Body of pancreas (tissue), 4 donors: ENCODE data around the gene NCOA6. TPM values are rescaled to one million over a fixed set of nuclear protein-coding genes. Genes with fewer than 3 reads are reported as not detected.
A peak's percentile ranks its signal among the peaks of the same experiment; 100 is the strongest.
"Not testable (repeated sequence)": the region's sequence is repeated elsewhere in the genome, so short reads cannot be mapped to it uniquely, and the experiment has no call there.

ENCODE experiments used
- ATAC-seq: fragments of 150-250 bp; one replicate; pipeline ENCODE4 v1.9.1; 2016
- DNase-seq, 4 donors: peaks; one replicate each; pipeline ENCODE4 v3.0.0-alpha.2; 2019
- H3K27ac ChIP-seq, 4 donors: fragments of 200-600 bp; sonication (generic); 1 replicate in 3 of 4; 2 replicates in 1 of 4; pipeline versions ENCODE4 v1.5.1 to v1.6.1; 2016 to 2019; ENCODE audit warnings: mild to moderate bottlenecking in 1 of 4, mixed read lengths in 1 of 4, moderate library complexity in 1 of 4
- H3K27me3 ChIP-seq, 2 donors: fragments of 200-600 bp; sonication (generic); one replicate each; pipeline ENCODE4 v1.6.0; 2016; ENCODE audit warnings: mild to moderate bottlenecking in 1 of 2
- H3K36me3 ChIP-seq, 2 donors: fragments of 200-600 bp; sonication (generic); replicated peaks in 1 of 2; 2 replicates each; pipeline ENCODE4 v1.5.1; 2016; ENCODE audit warnings: low read depth in 2 of 2; ENCODE audit not compliant: insufficient read depth in 1 of 2
- H3K4me1 ChIP-seq: fragments of 200-600 bp; sonication (generic); one replicate; pipeline ENCODE4 v1.6.0; 2016
- H3K4me3 ChIP-seq, 2 donors: fragments of 200-600 bp; sonication (generic); 1 replicate in 1 of 2; 2 replicates in 1 of 2; pipeline ENCODE4 v1.5.1; 2016 to 2019
- H3K9me3 ChIP-seq, 3 donors: fragments of 200-600 bp; sonication (generic); 1 replicate in 2 of 3; 2 replicates in 1 of 3; pipeline ENCODE4 v1.5.1; 2016
- CTCF ChIP-seq, 7 experiments: fragments of 450-650 bp in 4 of 7; fragments of 200-600 bp in 3 of 7; sonication (generic) in 3 of 7; IDR thresholded peaks; one replicate each; pipeline ENCODE4 v1.5.1; 2016 to 2019; ENCODE audit warnings: antibody characterized with exemption in 7 of 7
- POLR2A ChIP-seq, 3 donors: fragments of 450-650 bp; IDR thresholded peaks; one replicate each; pipeline ENCODE4 v1.6.1; 2016; ENCODE audit warnings: antibody characterized with exemption in 3 of 3, mild to moderate bottlenecking in 2 of 3
- WGBS, 2 donors: methylation state at CpG; one replicate each; pipeline ENCODE4 v1.1.5; 2017; 5-methylcytosine and 5-hydroxymethylcytosine counted together
- intact Hi-C: fragments of 100-400 bp; cut with DNase I; formaldehyde crosslinking; loops from one replicate; pipeline ENCODE4 v1.15.1; 2023
- total RNA-seq, 2 donors: library from RNA; depleted of rRNA; stranded (reverse); fragments of >200 nt; gene quantifications; one replicate each; pipeline ENCODE4 v1.1.0, GENCODE V29; 2016

NCOA6 gene
- total RNA-seq, 2 donors from 2014 or later: 13.5 to 54.1 TPM

DNA sequence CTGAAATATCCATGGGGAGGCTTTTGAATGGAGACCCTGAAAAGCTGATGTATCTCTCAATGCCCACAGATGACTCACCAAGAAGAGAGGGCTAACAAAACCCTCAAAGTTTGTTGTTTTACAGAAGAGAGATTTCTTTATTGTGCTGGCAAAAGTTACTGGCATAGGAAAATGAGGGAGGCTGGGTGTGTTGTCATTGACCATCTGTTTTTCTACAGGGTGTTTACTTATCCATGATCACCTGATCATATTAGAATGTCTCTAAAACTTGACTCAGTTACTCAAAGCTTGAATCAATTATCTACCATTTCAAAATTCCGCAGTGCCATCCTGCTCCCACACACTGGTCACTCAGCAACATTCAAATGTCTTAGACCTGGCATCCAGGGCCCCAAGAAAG, 9.8 kb downstream of the NCOA6 start:
- intact Hi-C loops: no loop called here
- WGBS, 2 donors: 81 to 91% methylated on average over 1 of the region's 1 CpG
- H3K4me1 ChIP-seq: peaks cover 25% of the 10 kb centered on the region
- H3K9me3 ChIP-seq: no peaks in the 10 kb centered on the region
- TF ChIP-seq CTCF (IDR thresholded peaks at IDR 0.05): no peak
- TF ChIP-seq POLR2A (IDR thresholded peaks at IDR 0.05): no peak
- no peak overlapping the region for H3K27ac ChIP-seq
- DNase-seq: no peak
- ATAC-seq: no peak
- no peaks in the 10 kb centered on the region for H3K36me3 ChIP-seq
- no peak overlapping the region for H3K4me3 ChIP-seq
- H3K27me3 ChIP-seq: no peaks in the 10 kb centered on the region

GRCh38 chr20:34808583-34808982, 16.9 kb downstream of the NCOA6 start:
- H3K9me3 ChIP-seq: no peaks in the 10 kb centered on the region
- H3K4me3 ChIP-seq: no peak overlapping the region
- H3K27ac ChIP-seq: no peak overlapping the region
- H3K27me3 ChIP-seq: no peaks in the 10 kb centered on the region
- no peaks in the 10 kb centered on the region for H3K36me3 ChIP-seq
- H3K4me1 ChIP-seq: peaks cover 16% of the 10 kb centered on the region
- TF ChIP-seq POLR2A (IDR thresholded peaks at IDR 0.05) (no peak), CTCF (IDR thresholded peaks at IDR 0.05) (no peak)
- intact Hi-C loops: no loop called here
- DNase-seq: no peak
- ATAC-seq: no peak
- 90 to 94% methylated on average over 5 of the region's 5 CpGs for WGBS, 2 donors

- H3K36me3 ChIP-seq, intact Hi-C loops, ATAC-seq, H3K4me3 ChIP-seq, H3K9me3 ChIP-seq, H3K27me3 ChIP-seq, H3K27ac ChIP-seq: not testable (repeated sequence)
- H3K4me1 ChIP-seq: peaks cover 16% of the 10 kb centered on the region
- 79% methylated on average over 8 of the region's 8 CpGs for WGBS, 2 donors
- peak; percentile 22 to 62 (median 38) for DNase-seq
Measured at GRCh38 chr20:34807944-34808465, 17.4 kb downstream of the NCOA6 start.

- TF ChIP-seq CTCF (IDR thresholded peaks at IDR 0.05) (no peak), POLR2A (IDR thresholded peaks at IDR 0.05) (no peak)
- no peak overlapping the region for H3K27ac ChIP-seq
- DNase-seq (no peak), ATAC-seq (no peak)
- H3K27me3 ChIP-seq: no peaks in the 10 kb centered on the region
- H3K4me3 ChIP-seq: no peak overlapping the region
- no peaks in the 10 kb centered on the region for H3K9me3 ChIP-seq
- no peaks in the 10 kb centered on the region for H3K36me3 ChIP-seq
- intact Hi-C loops: no loop called here
- H3K4me1 ChIP-seq: peaks cover 6% of the 10 kb centered on the region
Measured at GRCh38 chr20:34806255-34806654, 19.2 kb downstream of the NCOA6 start.

DNA sequence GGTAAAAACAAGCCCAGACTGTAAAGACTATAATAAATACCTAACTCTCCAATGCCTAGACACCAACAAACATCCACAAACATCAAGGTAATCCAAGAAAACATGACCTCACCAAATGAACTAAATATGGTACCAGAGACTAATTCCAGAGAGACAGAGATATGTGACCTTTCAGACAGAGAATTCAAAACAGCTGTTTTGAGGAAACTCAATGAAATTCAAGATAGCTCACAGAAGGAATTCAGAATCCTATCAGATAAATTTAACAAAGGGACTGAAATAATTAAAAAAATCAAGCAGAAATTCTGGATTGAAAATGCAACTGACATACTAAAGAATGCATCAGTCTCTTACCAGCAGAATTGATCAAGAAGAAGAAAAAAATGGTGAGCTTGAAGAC, 26.6 kb downstream of the NCOA6 start:
- TF ChIP-seq CTCF (IDR thresholded peaks at IDR 0.05): no peak
- no peak for TF ChIP-seq POLR2A (IDR thresholded peaks at IDR 0.05)
- Histone ChIP-seq H3K27ac (no peak overlapping the region), H3K36me3 (no peaks in the 10 kb centered on the region), H3K4me1 (no peaks in the 10 kb centered on the region), H3K27me3 (no peaks in the 10 kb centered on the region), H3K4me3 (no peak overlapping the region), H3K9me3 (peaks cover 0 to 4% (median 0%) of the 10 kb centered on the region in 3 donors)
- no peak for ATAC-seq
- DNase-seq: no peak
- intact Hi-C loops: no loop called here
